Medulla oblongata (tissue), 1 donor: ENCODE results near the gene PRKCE.
A peak's percentile ranks its signal among the peaks of the same experiment; 100 is the strongest.

Experiments used
- DNase-seq: peaks from one replicate; pipeline ENCODE4 v3.0.0-alpha.2; 2015; ENCODE audit errors: extremely low spot score

Gene PRKCE

GRCh38 chr2:45834372-45834771, 182.9 kb downstream of the PRKCE start:
- DNase-seq, result no peak

- no peak for DNase-seq
Measured at GRCh38 chr2:45834858-45835257, 183.4 kb downstream of the PRKCE start.

GRCh38 chr2:45836316-45836715, 184.8 kb downstream of the PRKCE start:
- no peak for DNase-seq

- DNase-seq, result peak; percentile 35
Measured at GRCh38 chr2:45836740-45837139, 185.3 kb downstream of the PRKCE start.

- DNase-seq, result no peak
Measured at GRCh38 chr2:45837812-45838341, 186.4 kb downstream of the PRKCE start.

- peak; percentile 34 for DNase-seq
Measured at GRCh38 chr2:45839508-45840251, 188.2 kb downstream of the PRKCE start.

GRCh38 chr2:45840481-45840880, 189.0 kb downstream of the PRKCE start:
- no peak for DNase-seq

- DNase-seq, result no peak
Measured at GRCh38 chr2:45841752-45842407, 190.4 kb downstream of the PRKCE start.

GRCh38 chr2:45843136-45843535, 191.7 kb downstream of the PRKCE start:
- no peak for DNase-seq

- DNase-seq, result no peak
Measured at GRCh38 chr2:45844796-45845457, 193.5 kb downstream of the PRKCE start.

- DNase-seq, result no peak
Measured at GRCh38 chr2:45845566-45845965, 194.1 kb downstream of the PRKCE start.

- DNase-seq, result no peak
Measured at GRCh38 chr2:45849491-45850283, 198.2 kb downstream of the PRKCE start.

- no peak for DNase-seq
Measured at GRCh38 chr2:45850558-45850957, 199.1 kb downstream of the PRKCE start.

GRCh38 chr2:45851111-45851510, 199.6 kb downstream of the PRKCE start:
- DNase-seq, result no peak

- no peak for DNase-seq
Measured at GRCh38 chr2:45851576-45852304, 200.3 kb downstream of the PRKCE start.

GRCh38 chr2:45852450-45853150, 201.1 kb downstream of the PRKCE start:
- DNase-seq, result no peak

- peak; percentile 33 for DNase-seq
Measured at GRCh38 chr2:45855374-45855773, 203.9 kb downstream of the PRKCE start.

- DNase-seq, result no peak
Measured at GRCh38 chr2:45856391-45857274, 205.2 kb downstream of the PRKCE start.

GRCh38 chr2:45857275-45857609, 205.8 kb downstream of the PRKCE start:
- DNase-seq, result no peak
